H9 (cell line): ENCODE data around the gene CCDC30. TPM values are rescaled to one million over a fixed set of nuclear protein-coding genes. Genes with fewer than 3 reads are reported as not detected.

Source experiments
- DNase-seq: peaks from one replicate; pipeline ENCODE4 v3.0.0-alpha.2; 2017
- H2AFZ ChIP-seq: one replicate; pipeline ENCODE4 v1.6.1; 2013; ENCODE audit warnings: mild to moderate bottlenecking, low read length, control low read depth, moderate library complexity
- H2AK5ac ChIP-seq: 2 replicates; pipeline ENCODE4 v1.6.1; 2013; ENCODE audit warnings: low read length, control low read depth, mixed read lengths; ENCODE audit not compliant: insufficient read length
- H2BK120ac ChIP-seq: one replicate; pipeline ENCODE4 v1.6.1; 2013; ENCODE audit warnings: low read depth, mild to moderate bottlenecking, low read length, control low read depth, inconsistent platforms; ENCODE audit not compliant: poor library complexity, severe bottlenecking
- H2BK12ac ChIP-seq: 2 replicates; pipeline ENCODE4 v1.6.1; 2013; ENCODE audit warnings: low read length, control low read depth, mixed read lengths, low read depth; ENCODE audit not compliant: insufficient read length
- H2BK15ac ChIP-seq: 2 replicates; pipeline ENCODE4 v1.6.1; 2013; ENCODE audit warnings: low read depth, low read length, control low read depth
- H2BK20ac ChIP-seq: one replicate; pipeline ENCODE4 v1.6.1; 2013; ENCODE audit warnings: low read depth, mild to moderate bottlenecking, low read length, control low read depth, inconsistent platforms; ENCODE audit not compliant: poor library complexity, severe bottlenecking
- H2BK5ac ChIP-seq: 2 replicates; pipeline ENCODE4 v1.6.1; 2013; ENCODE audit warnings: low read length, control low read depth, mixed read lengths; ENCODE audit not compliant: insufficient read length
- H3K14ac ChIP-seq: 2 replicates; pipeline ENCODE4 v1.6.1; 2013; ENCODE audit warnings: low read length, control low read depth; ENCODE audit not compliant: insufficient read depth
- H3K18ac ChIP-seq: 2 replicates; pipeline ENCODE4 v1.6.1; 2013; ENCODE audit warnings: low read depth, mild to moderate bottlenecking, mixed read lengths, low read length, control low read depth; ENCODE audit not compliant: insufficient read length
- H3K23ac ChIP-seq: 2 replicates; pipeline ENCODE4 v1.6.1; 2013; ENCODE audit warnings: low read length, control low read depth, mixed read lengths, low read depth; ENCODE audit not compliant: insufficient read length
- H3K23me2 ChIP-seq: 2 replicates; pipeline ENCODE4 v1.6.1; 2013; ENCODE audit warnings: low read depth, mild to moderate bottlenecking, mixed read lengths, low read length, control low read depth; ENCODE audit not compliant: insufficient read length, poor library complexity, severe bottlenecking
- H3K27ac ChIP-seq: 2 replicates; pipeline ENCODE4 v1.5.1; 2013; ENCODE audit warnings: low read length, control low read depth, mixed read lengths, low read depth; ENCODE audit not compliant: insufficient read length
- H3K27me3 ChIP-seq: 2 replicates; pipeline ENCODE4 v1.6.1; 2013; ENCODE audit warnings: low read length, control low read depth, inconsistent platforms; ENCODE audit not compliant: insufficient read depth
- H3K4ac ChIP-seq: 2 replicates; pipeline ENCODE4 v1.6.1; 2013; ENCODE audit warnings: low read depth, mild to moderate bottlenecking, control low read depth, inconsistent platforms, low read length, moderate library complexity
- H3K4me1 ChIP-seq: 2 replicates; pipeline ENCODE4 v1.6.1; 2013; ENCODE audit warnings: low read length, control low read depth, inconsistent platforms; ENCODE audit not compliant: insufficient read depth
- H3K4me2 ChIP-seq: 2 replicates; pipeline ENCODE4 v1.6.1; 2013; ENCODE audit warnings: low read length, control low read depth, mixed read lengths; ENCODE audit not compliant: insufficient read length, insufficient read depth
- H3K56ac ChIP-seq: 2 replicates; pipeline ENCODE4 v1.6.1; 2013; ENCODE audit warnings: low read depth, mild to moderate bottlenecking, mixed read lengths, low read length, control low read depth; ENCODE audit not compliant: insufficient read length
- H3K79me1 ChIP-seq: 2 replicates; pipeline ENCODE4 v1.6.1; 2013; ENCODE audit warnings: low read depth, mild to moderate bottlenecking, moderate library complexity, low read length, control low read depth, inconsistent platforms; ENCODE audit not compliant: insufficient read depth, poor library complexity, severe bottlenecking
- H3K79me2 ChIP-seq: 2 replicates; pipeline ENCODE4 v1.6.1; 2013; ENCODE audit warnings: low read length, control low read depth, inconsistent platforms; ENCODE audit not compliant: insufficient read depth
- H3K9ac ChIP-seq: 2 replicates; pipeline ENCODE4 v1.6.1; 2013; ENCODE audit warnings: low read length, control low read depth, mixed read lengths; ENCODE audit not compliant: insufficient read length; ENCODE audit errors: extremely low read depth
- H3K9me3 ChIP-seq: one replicate; pipeline ENCODE4 v1.6.1; 2013; ENCODE audit warnings: low read depth, low read length, inconsistent platforms; ENCODE audit not compliant: control insufficient read depth
- H3T11ph ChIP-seq: one replicate; pipeline ENCODE4 v1.6.1; 2013; ENCODE audit warnings: mild to moderate bottlenecking, low read length, control low read depth, inconsistent platforms
- H4K20me1 ChIP-seq: one replicate; pipeline ENCODE4 v1.6.1; 2013; ENCODE audit not compliant: control insufficient read depth, insufficient read length, insufficient read depth
- H4K5ac ChIP-seq: 2 replicates; pipeline ENCODE4 v1.6.1; 2013; ENCODE audit warnings: low read depth, mild to moderate bottlenecking, mixed read lengths, low read length, control low read depth; ENCODE audit not compliant: insufficient read length
- H4K8ac ChIP-seq: replicated peaks from 2 replicates; pipeline ENCODE4 v1.6.1; 2013; ENCODE audit warnings: low read length, control low read depth, mixed read lengths, low read depth; ENCODE audit not compliant: insufficient read length
- H4K91ac ChIP-seq: 2 replicates; pipeline ENCODE4 v1.6.1; 2013; ENCODE audit warnings: low read depth, mild to moderate bottlenecking, moderate library complexity, mixed read lengths, low read length, control low read depth; ENCODE audit not compliant: insufficient read length
- H3K27ac Mint-ChIP-seq, 3 experiments: 2 replicates in 2 of 3; 3 replicates in 1 of 3; pipeline ENCODE4 v1.8.0; 2020 to 2021; ENCODE audit warnings: mixed read lengths in 3 of 3, mild to moderate bottlenecking in 1 of 3, moderate library complexity in 1 of 3
- H3K27me3 Mint-ChIP-seq: 2 replicates; pipeline ENCODE4 v1.8.0; 2021; ENCODE audit warnings: low read depth, mild to moderate bottlenecking, moderate library complexity, mixed read lengths
- H3K36me3 Mint-ChIP-seq, 3 experiments: 2 replicates in 2 of 3; 3 replicates in 1 of 3; pipeline ENCODE4 v1.8.0; 2020 to 2021; ENCODE audit warnings: low read depth in 3 of 3, mixed read lengths in 3 of 3; ENCODE audit not compliant: insufficient read depth in 1 of 3
- H3K4me1 Mint-ChIP-seq, 2 experiments: 2 replicates each; pipeline ENCODE4 v1.8.0; 2020; ENCODE audit warnings: mixed read lengths in 2 of 2
- H3K4me3 Mint-ChIP-seq, 2 experiments: 2 replicates in 1 of 2; 3 replicates in 1 of 2; pipeline ENCODE4 v1.8.0; 2020 to 2021; ENCODE audit warnings: mild to moderate bottlenecking in 2 of 2, mixed read lengths in 2 of 2, moderate library complexity in 1 of 2
- H3K9me3 Mint-ChIP-seq, 2 experiments: 2 replicates in 1 of 2; 3 replicates in 1 of 2; pipeline ENCODE4 v1.8.0; 2020; ENCODE audit warnings: mild to moderate bottlenecking in 2 of 2, mixed read lengths in 2 of 2, moderate library complexity in 1 of 2
- CTCF ChIP-seq: fragments of 200-600 bp; sonication (generic); conservative IDR thresholded peaks from 3 replicates; pipeline ENCODE4 v1.8.0; 2021; ENCODE audit warnings: antibody characterized with exemption, mild to moderate bottlenecking
- WGBS: extraction: QIAGEN DNeasy Blood & Tissue Kit; methylation state at CpG from one replicate; pipeline ENCODE4 v1.1.7; 2013; ENCODE audit warnings: missing lambda C conversion rate, low lambda C conversion rate, mixed read lengths; ENCODE audit not compliant: insufficient read length; ENCODE audit errors: extremely low coverage; 5-methylcytosine and 5-hydroxymethylcytosine counted together
- total RNA-seq: library from RNA; stranded (reverse); gene quantifications from 2 replicates; pipeline ENCODE4 v1.2.1, GENCODE V29; 2021

The CCDC30 gene
- total RNA-seq, 1 experiment from 2014 or later = 1.8 TPM

DNA sequence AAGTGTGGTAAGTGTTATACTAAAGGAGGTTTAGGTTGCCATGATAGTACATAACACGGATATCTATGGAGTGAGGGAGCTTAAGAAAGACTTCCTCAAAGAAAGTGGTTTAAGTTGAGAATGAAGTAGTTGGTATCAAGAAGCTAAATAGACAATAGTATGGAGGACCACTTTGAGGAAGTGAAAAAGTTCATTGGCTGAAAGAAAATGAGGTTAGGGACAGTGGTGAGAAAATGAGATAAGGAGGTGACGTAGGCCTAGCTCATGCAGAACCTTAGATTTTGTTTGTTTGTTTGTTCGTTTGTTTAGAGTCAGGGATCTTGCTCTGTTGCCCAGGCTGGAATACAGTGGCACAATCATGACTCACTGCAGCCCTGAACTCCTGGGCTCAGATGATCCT lies 122.9 kb downstream of the CCDC30 start:
- Histone ChIP-seq H3K79me1 (no peaks in the 10 kb centered on the region), H4K8ac (no peak overlapping the region), H3K9ac (no peak overlapping the region), H3K4me2 (no peak overlapping the region), H4K91ac (no peak overlapping the region), H3T11ph (no peak overlapping the region), H3K4me1 (no peaks in the 10 kb centered on the region), H2AFZ (no peak overlapping the region), H2BK15ac (no peak overlapping the region), H3K79me2 (no peaks in the 10 kb centered on the region), H2BK5ac (no peak overlapping the region), H3K23me2 (no peaks in the 10 kb centered on the region), H2BK20ac (no peak overlapping the region), H3K23ac (no peak overlapping the region), H2BK120ac (no peak overlapping the region), H3K9me3 (peaks cover 11% of the 10 kb centered on the region), H3K27ac (no peak overlapping the region), H3K18ac (no peak overlapping the region), H2AK5ac (no peak overlapping the region), H4K20me1 (no peaks in the 10 kb centered on the region), H2BK12ac (no peak overlapping the region), H4K5ac (no peak overlapping the region), H3K56ac (no peak overlapping the region), H3K4ac (no peak overlapping the region), H3K27me3 (no peaks in the 10 kb centered on the region), H3K14ac (no peak overlapping the region)
- H3K4me1 Mint-ChIP-seq = no peaks in the 10 kb centered on the region
- H3K36me3 Mint-ChIP-seq = peaks cover 7 to 18% (median 13%) of the 10 kb centered on the region in 3 experiments; a peak in 6 of 7 replicates
- H3K9me3 Mint-ChIP-seq = peaks cover 15 to 26% of the 10 kb centered on the region in 2 experiments
- no peak overlapping the region for H3K4me3 Mint-ChIP-seq
- no peak for DNase-seq
- no CpG with 5 or more reads among the region's 3 CpGs for WGBS
- no peak for TF ChIP-seq CTCF
- H3K27ac Mint-ChIP-seq = no peak overlapping the region
- peaks cover 6% of the 10 kb centered on the region for H3K27me3 Mint-ChIP-seq
